Measurements from ENCODE around the gene RCOR1.

Gene RCOR1

DNA sequence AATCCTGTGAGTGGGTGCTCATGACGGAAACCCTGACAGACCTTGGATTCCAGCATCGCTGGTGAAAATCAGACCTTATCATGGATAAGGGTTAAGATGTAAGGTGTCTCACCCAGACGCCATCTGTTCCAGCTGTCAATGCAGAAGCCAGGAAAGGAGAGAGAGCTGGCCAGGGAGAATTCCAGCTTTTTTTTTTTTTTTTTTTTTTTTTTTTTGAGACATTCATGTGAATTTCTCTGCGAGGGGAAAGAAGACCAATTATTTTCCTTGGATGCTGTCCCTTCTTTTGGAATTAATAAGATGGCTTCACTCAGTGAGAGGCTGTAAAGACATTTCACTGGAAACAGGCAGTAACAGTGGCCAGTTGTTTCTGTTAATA is 186.6 kb downstream of the RCOR1 start:
- TF ChIP-seq SIN3A (IDR thresholded peaks at IDR 0.05; ENCODE audit: borderline replicate concordance, insufficient read depth, low read length) (no peak), TAF1 (IDR thresholded peaks at IDR 0.05; ENCODE audit: borderline replicate concordance, insufficient read depth, low read length) (no peak), FOXP2 (optimal IDR thresholded peaks at IDR 0.05; ENCODE audit: borderline replicate concordance, extremely low read depth, extremely low read length, insufficient read depth) (no peak), POLR2AphosphoS5 (IDR thresholded peaks at IDR 0.05; ENCODE audit: low read depth, low read length) (no peak)
- TF ChIP-seq, protein P1, sequence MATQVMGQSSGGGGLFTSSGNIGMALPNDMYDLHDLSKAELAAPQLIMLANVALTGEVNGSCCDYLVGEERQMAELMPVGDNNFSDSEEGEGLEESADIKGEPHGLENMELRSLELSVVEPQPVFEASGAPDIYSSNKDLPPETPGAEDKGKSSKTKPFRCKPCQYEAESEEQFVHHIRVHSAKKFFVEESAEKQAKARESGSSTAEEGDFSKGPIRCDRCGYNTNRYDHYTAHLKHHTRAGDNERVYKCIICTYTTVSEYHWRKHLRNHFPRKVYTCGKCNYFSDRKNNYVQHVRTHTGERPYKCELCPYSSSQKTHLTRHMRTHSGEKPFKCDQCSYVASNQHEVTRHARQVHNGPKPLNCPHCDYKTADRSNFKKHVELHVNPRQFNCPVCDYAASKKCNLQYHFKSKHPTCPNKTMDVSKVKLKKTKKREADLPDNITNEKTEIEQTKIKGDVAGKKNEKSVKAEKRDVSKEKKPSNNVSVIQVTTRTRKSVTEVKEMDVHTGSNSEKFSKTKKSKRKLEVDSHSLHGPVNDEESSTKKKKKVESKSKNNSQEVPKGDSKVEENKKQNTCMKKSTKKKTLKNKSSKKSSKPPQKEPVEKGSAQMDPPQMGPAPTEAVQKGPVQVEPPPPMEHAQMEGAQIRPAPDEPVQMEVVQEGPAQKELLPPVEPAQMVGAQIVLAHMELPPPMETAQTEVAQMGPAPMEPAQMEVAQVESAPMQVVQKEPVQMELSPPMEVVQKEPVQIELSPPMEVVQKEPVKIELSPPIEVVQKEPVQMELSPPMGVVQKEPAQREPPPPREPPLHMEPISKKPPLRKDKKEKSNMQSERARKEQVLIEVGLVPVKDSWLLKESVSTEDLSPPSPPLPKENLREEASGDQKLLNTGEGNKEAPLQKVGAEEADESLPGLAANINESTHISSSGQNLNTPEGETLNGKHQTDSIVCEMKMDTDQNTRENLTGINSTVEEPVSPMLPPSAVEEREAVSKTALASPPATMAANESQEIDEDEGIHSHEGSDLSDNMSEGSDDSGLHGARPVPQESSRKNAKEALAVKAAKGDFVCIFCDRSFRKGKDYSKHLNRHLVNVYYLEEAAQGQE (IDR thresholded peaks at IDR 0.05; ENCODE audit: insufficient read depth in 1 of 2, low read depth in 2 of 2, low read length in 2 of 2), result no peak

DNA sequence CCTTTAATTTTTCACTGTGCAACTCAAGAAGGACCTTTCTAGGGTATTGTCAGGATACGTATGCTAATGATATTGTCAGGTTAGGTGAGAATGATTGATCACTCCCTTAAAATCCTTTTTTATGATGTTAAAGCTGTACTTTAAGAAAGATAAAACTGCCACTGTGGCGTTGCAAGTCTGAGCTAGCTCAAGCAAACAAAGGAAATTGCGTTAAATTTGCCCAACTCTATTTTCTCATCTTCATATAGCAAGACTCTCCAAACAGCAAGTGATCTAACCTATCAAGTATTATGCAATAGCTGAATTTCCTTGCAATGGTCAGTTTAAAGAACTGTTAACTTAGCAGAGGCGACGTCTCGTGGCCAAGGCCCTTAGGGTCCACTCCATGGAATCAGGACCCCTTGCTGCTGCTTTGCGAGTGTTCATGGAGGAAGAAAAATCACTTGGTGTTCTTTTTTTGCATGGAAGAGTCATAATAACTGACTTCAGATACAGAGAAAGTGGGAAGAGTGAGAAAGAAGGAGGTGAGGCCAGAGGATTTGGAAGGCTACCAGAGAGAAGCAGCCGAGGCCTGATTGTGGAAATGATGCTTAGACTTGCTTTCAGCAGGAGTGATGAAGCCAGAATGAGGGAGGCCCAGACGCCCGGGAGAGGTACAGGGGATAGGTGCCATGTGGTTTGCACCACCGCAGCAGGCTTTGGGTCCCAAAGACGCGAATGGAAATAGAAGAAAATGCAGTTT is 187.3 kb downstream of the RCOR1 start:
- TF ChIP-seq, protein P1 (IDR thresholded peaks at IDR 0.05; ENCODE audit: insufficient read depth in 1 of 2, low read depth in 2 of 2, low read length in 2 of 2), result no peak
- TF ChIP-seq FOXP2 (optimal IDR thresholded peaks at IDR 0.05; ENCODE audit: borderline replicate concordance, extremely low read depth, extremely low read length, insufficient read depth), result no peak
- no peak for TF ChIP-seq SIN3A (IDR thresholded peaks at IDR 0.05; ENCODE audit: borderline replicate concordance, insufficient read depth, low read length)
